ENCODE measurements around the gene HCN2.

DNA sequence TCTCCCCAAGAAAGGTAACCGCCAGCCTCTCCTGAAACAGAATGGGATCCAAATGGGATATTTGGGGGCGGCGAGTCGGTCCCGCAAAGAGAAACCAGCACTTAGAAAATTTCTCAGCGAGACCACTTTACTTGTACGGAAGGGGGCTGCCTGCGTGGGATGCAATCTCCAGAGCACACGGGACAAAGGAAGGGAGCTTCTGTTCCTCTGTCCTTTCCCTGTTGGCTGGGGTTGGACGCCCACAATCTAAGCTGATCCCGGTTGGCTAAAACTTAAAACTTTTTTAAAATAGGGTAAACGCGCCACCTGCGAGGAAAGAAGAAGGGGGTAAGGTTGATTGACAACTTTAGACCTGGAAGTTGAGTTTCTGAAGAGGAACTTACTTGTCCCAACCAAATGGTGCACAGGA, 18.1 kb upstream of the HCN2 start:
- no peak for TF ChIP-seq TSHZ1 (tag by site-specific recombination; IDR thresholded peaks at IDR 0.05; ENCODE audit: borderline replicate concordance)
- no peak for TF ChIP-seq ZNF654 (tag by site-specific recombination; IDR thresholded peaks at IDR 0.05; ENCODE audit: low read depth)
- peak; percentile 50; the same call in 1 of the 2 replicates for TF ChIP-seq ZNF335 (tag by site-specific recombination; conservative IDR thresholded peaks at IDR 0.05)
- no peak for TF ChIP-seq CTCF (tag by site-specific recombination; IDR thresholded peaks at IDR 0.05)
- no peak for TF ChIP-seq HOXD13 (CRISPR knock-in tag; IDR thresholded peaks at IDR 0.05; ENCODE audit: borderline replicate concordance)
- TF ChIP-seq TCF7L2 (IDR thresholded peaks at IDR 0.05; ENCODE audit: borderline replicate concordance, low read depth, low read length): no peak
- no peak for TF ChIP-seq ZBTB8A (tag by site-specific recombination; IDR thresholded peaks at IDR 0.05)
- TF ChIP-seq ZNF747 (tag by site-specific recombination; IDR thresholded peaks at IDR 0.05): no peak
- TF ChIP-seq ZNF223 (tag by site-specific recombination; IDR thresholded peaks at IDR 0.05): no peak
